Dendritic cell treated with granulocyte-macrophage colony-stimulating factor and Interleukin-4, amounts not matched to agents 40 ng/mL and 50 ng/mL, for 4 days (primary cell): ENCODE results near the gene WTAP.

Experiments used
- H3K27ac Mint-ChIP-seq: one replicate; pipeline ENCODE4 v1.8.0; 2022; ENCODE audit warnings: mild to moderate bottlenecking, mixed read lengths
- H3K27me3 Mint-ChIP-seq: one replicate; pipeline ENCODE4 v1.8.0; 2022; ENCODE audit warnings: mild to moderate bottlenecking, mixed read lengths
- H3K36me3 Mint-ChIP-seq: one replicate; pipeline ENCODE4 v1.8.0; 2022; ENCODE audit warnings: low read depth, mixed read lengths
- H3K4me1 Mint-ChIP-seq: one replicate; pipeline ENCODE4 v1.8.0; 2022; ENCODE audit warnings: low read depth, mixed read lengths
- H3K4me3 Mint-ChIP-seq: one replicate; pipeline ENCODE4 v1.8.0; 2022; ENCODE audit warnings: mild to moderate bottlenecking, moderate library complexity, mixed read lengths
- H3K9me3 Mint-ChIP-seq: one replicate; pipeline ENCODE4 v1.8.0; 2022; ENCODE audit warnings: mixed read lengths
- intact Hi-C: fragments of 100-400 bp; cut with micrococcal nuclease; formaldehyde crosslinking; loops from one replicate; pipeline ENCODE4 v1.15.0; 2022

WTAP gene

GRCh38 chr6:159726918-159727716 is at the start of gene WTAP:
Gene WTAP (plus strand): TSS chr6:159727506. CDS start chr6:159736266, 8,760 bp downstream.
- peak within 1 kb of the TSS; percentile 97 for H3K27ac Mint-ChIP-seq
- H3K4me1 Mint-ChIP-seq: peaks cover 35% of the 10 kb centered on the region
- intact Hi-C loops: loop anchor here (1.0 kb wide), 2 partner anchors 34 to 62 kb away; partner anchors contain the start of genes SOD2 and TCP1
- H3K4me3 Mint-ChIP-seq: peak within 1 kb of the TSS; percentile 90
- peaks cover 44% of the 10 kb centered on the region for H3K36me3 Mint-ChIP-seq
- H3K9me3 Mint-ChIP-seq: no peaks in the 10 kb centered on the region
- H3K27me3 Mint-ChIP-seq: no peaks in the 10 kb centered on the region

GRCh38 chr6:159677506-159678165 is 49.7 kb upstream of the WTAP start:
- Mint-ChIP-seq H3K9me3 (no peaks in the 10 kb centered on the region), H3K27me3 (no peaks in the 10 kb centered on the region), H3K4me1 (peaks cover 18% of the 10 kb centered on the region), H3K27ac (no peak overlapping the region), H3K4me3 (no peak overlapping the region), H3K36me3 (peaks cover 57% of the 10 kb centered on the region)
- intact Hi-C loops: no loop called here

- intact Hi-C loops: no loop called here
- H3K36me3 Mint-ChIP-seq: peaks cover 63% of the 10 kb centered on the region
Measured at GRCh38 chr6:159678574-159678973, 48.7 kb upstream of the WTAP start.

GRCh38 chr6:159679091-159680077 is 47.9 kb upstream of the WTAP start:
- Mint-ChIP-seq H3K4me1 (peaks cover 18% of the 10 kb centered on the region), H3K36me3 (peaks cover 67% of the 10 kb centered on the region), H3K27me3 (no peaks in the 10 kb centered on the region), H3K4me3 (no peak overlapping the region), H3K9me3 (no peaks in the 10 kb centered on the region), H3K27ac (peak overlapping the region; percentile 43)
- intact Hi-C loops: no loop called here

More at GRCh38 chr6:159678574-159678973, 48.7 kb upstream of the WTAP start:
- Mint-ChIP-seq H3K27ac (no peak overlapping the region), H3K4me3 (no peak overlapping the region), H3K27me3 (no peaks in the 10 kb centered on the region), H3K9me3 (no peaks in the 10 kb centered on the region), H3K4me1 (peaks cover 18% of the 10 kb centered on the region)

GRCh38 chr6:159680104-159680503 is 47.2 kb upstream of the WTAP start:
- Mint-ChIP-seq H3K4me1 (peaks cover 18% of the 10 kb centered on the region), H3K27me3 (no peaks in the 10 kb centered on the region), H3K4me3 (no peak overlapping the region), H3K27ac (peak overlapping the region; percentile 43), H3K36me3 (peaks cover 75% of the 10 kb centered on the region), H3K9me3 (no peaks in the 10 kb centered on the region)
- intact Hi-C loops: no loop called here

GRCh38 chr6:159681191-159681880 is 46.0 kb upstream of the WTAP start:
- peaks cover 23% of the 10 kb centered on the region for H3K4me1 Mint-ChIP-seq
- H3K4me3 Mint-ChIP-seq: no peak overlapping the region
- H3K27ac Mint-ChIP-seq: peak overlapping the region; percentile 23
- H3K9me3 Mint-ChIP-seq: no peaks in the 10 kb centered on the region
- peaks cover 83% of the 10 kb centered on the region for H3K36me3 Mint-ChIP-seq
- H3K27me3 Mint-ChIP-seq: no peaks in the 10 kb centered on the region
- intact Hi-C loops: no loop called here

- no peak overlapping the region for H3K4me3 Mint-ChIP-seq
- no peaks in the 10 kb centered on the region for H3K9me3 Mint-ChIP-seq
- no peak overlapping the region for H3K27ac Mint-ChIP-seq
- no peaks in the 10 kb centered on the region for H3K27me3 Mint-ChIP-seq
- peaks cover 85% of the 10 kb centered on the region for H3K36me3 Mint-ChIP-seq
- H3K4me1 Mint-ChIP-seq: peaks cover 30% of the 10 kb centered on the region
- intact Hi-C loops: no loop called here
Measured at GRCh38 chr6:159682295-159682694, 45.0 kb upstream of the WTAP start.

- peaks cover 30% of the 10 kb centered on the region for H3K4me1 Mint-ChIP-seq
- intact Hi-C loops: no loop called here
Measured at GRCh38 chr6:159682810-159683209, 44.5 kb upstream of the WTAP start.

GRCh38 chr6:159684013-159684304 is 43.3 kb upstream of the WTAP start:
- Mint-ChIP-seq H3K4me1 (peaks cover 37% of the 10 kb centered on the region), H3K4me3 (no peak overlapping the region), H3K27ac (peak overlapping the region; percentile 63), H3K9me3 (peaks cover 4% of the 10 kb centered on the region), H3K27me3 (no peaks in the 10 kb centered on the region), H3K36me3 (peaks cover 89% of the 10 kb centered on the region)
- intact Hi-C loops: no loop called here

More at GRCh38 chr6:159682810-159683209, 44.5 kb upstream of the WTAP start:
- Mint-ChIP-seq H3K4me3 (no peak overlapping the region), H3K36me3 (peaks cover 88% of the 10 kb centered on the region), H3K9me3 (no peaks in the 10 kb centered on the region), H3K27ac (peak overlapping the region; percentile 63), H3K27me3 (no peaks in the 10 kb centered on the region)

- no peaks in the 10 kb centered on the region for H3K27me3 Mint-ChIP-seq
- intact Hi-C loops: no loop called here
- H3K36me3 Mint-ChIP-seq: peaks cover 87% of the 10 kb centered on the region
- no peak overlapping the region for H3K4me3 Mint-ChIP-seq
- peaks cover 38% of the 10 kb centered on the region for H3K4me1 Mint-ChIP-seq
- H3K27ac Mint-ChIP-seq: no peak overlapping the region
- peaks cover 9% of the 10 kb centered on the region for H3K9me3 Mint-ChIP-seq
Measured at GRCh38 chr6:159686040-159686439, 41.3 kb upstream of the WTAP start.

GRCh38 chr6:159686703-159687102 is 40.6 kb upstream of the WTAP start:
- Mint-ChIP-seq H3K27ac (no peak overlapping the region), H3K36me3 (peaks cover 81% of the 10 kb centered on the region), H3K9me3 (peaks cover 9% of the 10 kb centered on the region), H3K4me3 (no peak overlapping the region), H3K27me3 (no peaks in the 10 kb centered on the region), H3K4me1 (peaks cover 31% of the 10 kb centered on the region)
- intact Hi-C loops: no loop called here

- H3K4me1 Mint-ChIP-seq: peaks cover 35% of the 10 kb centered on the region
- H3K27ac Mint-ChIP-seq: no peak overlapping the region
- H3K36me3 Mint-ChIP-seq: peaks cover 81% of the 10 kb centered on the region
- intact Hi-C loops: no loop called here
- H3K27me3 Mint-ChIP-seq: no peaks in the 10 kb centered on the region
- H3K9me3 Mint-ChIP-seq: peaks cover 9% of the 10 kb centered on the region
- no peak overlapping the region for H3K4me3 Mint-ChIP-seq
Measured at GRCh38 chr6:159687341-159687740, 40.0 kb upstream of the WTAP start.

- intact Hi-C loops: no loop called here
- peak overlapping the region; percentile 43 for H3K27ac Mint-ChIP-seq
- peak overlapping the region; percentile 13 for H3K4me3 Mint-ChIP-seq
- no peaks in the 10 kb centered on the region for H3K27me3 Mint-ChIP-seq
- H3K9me3 Mint-ChIP-seq: peaks cover 9% of the 10 kb centered on the region
- peaks cover 82% of the 10 kb centered on the region for H3K36me3 Mint-ChIP-seq
- peaks cover 37% of the 10 kb centered on the region for H3K4me1 Mint-ChIP-seq
Measured at GRCh38 chr6:159688266-159688905, 38.9 kb upstream of the WTAP start.
